GM12878 (cell line): ENCODE data around the gene SLC26A11. TPM values are rescaled to one million over a fixed set of nuclear protein-coding genes. Genes with fewer than 3 reads are reported as not detected.

Experiments
- CBFB ChIP-seq: IDR thresholded peaks from 2 replicates; pipeline ENCODE4 v1.6.1; 2016; ENCODE audit warnings: antibody characterized with exemption, low read depth
- CEBPB ChIP-seq, 2 experiments: fragments of 150-350 bp in 1 of 2; IDR thresholded peaks; 2 replicates each; pipeline ENCODE4 v1.6.1; 2012 to 2014; ENCODE audit warnings: low read depth in 2 of 2, low read length in 2 of 2, borderline replicate concordance in 1 of 2, inconsistent platforms in 1 of 2
- GATAD2B ChIP-seq: fragments of 450-650 bp; conservative IDR thresholded peaks from 2 replicates; pipeline ENCODE4 v1.6.1; 2017; ENCODE audit warnings: low read depth, mild to moderate bottlenecking, moderate library complexity
- HDGF ChIP-seq: fragments of 450-650 bp; IDR thresholded peaks from 2 replicates; pipeline ENCODE4 v1.6.1; 2016; ENCODE audit warnings: antibody characterized with exemption
- HSF1 ChIP-seq: fragments of 150-350 bp; IDR thresholded peaks from 2 replicates; pipeline ENCODE4 v1.6.1; 2014; ENCODE audit warnings: mild to moderate bottlenecking, low read depth, low read length
- KDM1A ChIP-seq: fragments of 200-600 bp; sonication (generic); IDR thresholded peaks from 2 replicates; pipeline ENCODE4 v1.6.1; 2016; ENCODE audit warnings: borderline replicate concordance
- MAX ChIP-seq: IDR thresholded peaks from 2 replicates; pipeline ENCODE4 v1.6.1; 2012; ENCODE audit warnings: low read depth, low read length, improper control_type of control experiment
- MLLT1 ChIP-seq: fragments of 450-650 bp; IDR thresholded peaks from 2 replicates; pipeline ENCODE4 v1.6.1; 2016; ENCODE audit warnings: mild to moderate bottlenecking
- NFXL1 ChIP-seq: fragments of 450-650 bp; IDR thresholded peaks from 2 replicates; pipeline ENCODE4 v1.6.1; 2017; ENCODE audit warnings: antibody characterized with exemption, mild to moderate bottlenecking, borderline replicate concordance
- NRF1 ChIP-seq: conservative IDR thresholded peaks from 2 replicates; pipeline ENCODE4 v1.6.1; 2011; ENCODE audit warnings: mild to moderate bottlenecking, low read depth, low read length, improper control_type of control experiment
- PRDM15 ChIP-seq: fragments of 450-650 bp; formaldehyde crosslinking; IDR thresholded peaks from 2 replicates; pipeline ENCODE4 v1.4.0; 2020; ENCODE audit warnings: mild to moderate bottlenecking, moderate library complexity
- RCOR1 ChIP-seq: conservative IDR thresholded peaks from 2 replicates; pipeline ENCODE4 v1.6.1; 2012; ENCODE audit warnings: low read depth, low read length, improper control_type of control experiment
- REST ChIP-seq: IDR thresholded peaks from 2 replicates; pipeline ENCODE4 v1.6.1; 2012; ENCODE audit warnings: mild to moderate bottlenecking, low read depth, low read length
- SREBF2 ChIP-seq: IDR thresholded peaks from 2 replicates; pipeline ENCODE4 v1.6.1; 2012; ENCODE audit warnings: mild to moderate bottlenecking, low read length
- SRF ChIP-seq, 2 experiments: IDR thresholded peaks; 2 replicates each; pipeline ENCODE4 v1.6.1; 2011; ENCODE audit warnings: low read depth in 2 of 2, low read length in 2 of 2, mild to moderate bottlenecking in 1 of 2, moderate library complexity in 1 of 2
- STAT1 ChIP-seq: fragments of 450-650 bp; conservative IDR thresholded peaks from 2 replicates; pipeline ENCODE4 v1.6.1; 2014; ENCODE audit warnings: antibody characterized with exemption, mild to moderate bottlenecking
- TCF12 ChIP-seq: IDR thresholded peaks from 2 replicates; pipeline ENCODE4 v1.6.1; 2011; ENCODE audit warnings: low read depth, mild to moderate bottlenecking, low read length
- YY1 ChIP-seq: IDR thresholded peaks from 2 replicates; pipeline ENCODE4 v1.6.1; 2011; ENCODE audit warnings: low read depth, mild to moderate bottlenecking, low read length
- ZNF207 ChIP-seq: fragments of 450-650 bp; IDR thresholded peaks from 2 replicates; pipeline ENCODE4 v1.6.1; 2014; ENCODE audit warnings: antibody characterized with exemption, mild to moderate bottlenecking, borderline replicate concordance
- polyA plus RNA-seq, 11 experiments: library from polyadenylated mRNA; depleted of rRNA in 4 of 11; unstranded in 6 of 11; stranded (reverse) in 5 of 11; fragments of >200 nt; fragmentation: Nextera tagmentation in 4 of 11; fragmentation: Illumina TruSeq in 1 of 11; extraction: Ambion mirVana in 4 of 11; extraction: Trizol in 1 of 11; gene quantifications; 1 replicate in 1 of 11; 2 replicates in 10 of 11; pipeline versions ENCODE4 v1.2.1 to v1.2.3, GENCODE V29; 2011 to 2016; ENCODE audit warnings: inconsistent platforms in 2 of 11, missing spikeins in 2 of 11, low read depth in 1 of 11
- total RNA-seq, 4 experiments: library from RNA; depleted of rRNA in 3 of 4; stranded (reverse); fragments of >200 nt in 3 of 4; fragmentation: Illumina TruSeq in 1 of 4; extraction: Trizol in 1 of 4; gene quantifications; 2 replicates each; pipeline versions ENCODE4 v1.2.1 to v1.2.3, GENCODE V29; 2013 to 2021

SLC26A11 gene
- total and polyA plus RNA-seq, 10 of the 15 experiments (the other 5 are each of a cell fraction or from before 2014, with no cell fraction given): 0.05 to 4.1 (median 1.2) TPM; not detected in 1

- TF ChIP-seq REST (no peak), CBFB (no peak), TCF12 (no peak), MAX (no peak), RCOR1 (no peak), SREBF2 (no peak), PRDM15 (CRISPR knock-in tag) (no peak), NRF1 (no peak), HDGF (0 out of 2 replicates have a peak, but pooled peaks have one; percentile 6), YY1 (peak; percentile 74), MLLT1 (0 out of 2 replicates have a peak, but pooled peaks have one; percentile 6), CEBPB (IDR thresholded peaks at IDR 0.05; ENCODE audit: borderline replicate concordance in 1 of 2, low read depth in 2 of 2, low read length in 2 of 2) (no peak), HSF1 (no peak), ZNF207 (no peak), GATAD2B (0 out of 2 replicates have a peak, but pooled peaks have one; percentile 76), KDM1A (no peak), NFXL1 (no peak), SRF (IDR thresholded peaks at IDR 0.05; ENCODE audit: low read depth in 2 of 2, low read length in 2 of 2) (no peak), STAT1 (no peak)
Observed at GRCh38 chr17:80220054-80220735, at the start of gene SLC26A11, which contains the start of gene SGSH (continued).
